DMS153 treated with DMSO at 0.1 percent for 48 hours (cell line): ENCODE measurements around the gene MYBBP1A.

Source experiments
- DNase-seq: peaks from one replicate; lab custom pipeline; 2025; ENCODE audit not compliant: unreplicated experiment; lab: John Stamatoyannopoulos, UW

The MYBBP1A gene

GRCh38 chr17:4551796-4552525 lies 3.2 kb downstream of the MYBBP1A start:
- no peak for DNase-seq

- DNase-seq, result no peak
Measured at GRCh38 chr17:4551141-4551540, 4.0 kb downstream of the MYBBP1A start.

DNA sequence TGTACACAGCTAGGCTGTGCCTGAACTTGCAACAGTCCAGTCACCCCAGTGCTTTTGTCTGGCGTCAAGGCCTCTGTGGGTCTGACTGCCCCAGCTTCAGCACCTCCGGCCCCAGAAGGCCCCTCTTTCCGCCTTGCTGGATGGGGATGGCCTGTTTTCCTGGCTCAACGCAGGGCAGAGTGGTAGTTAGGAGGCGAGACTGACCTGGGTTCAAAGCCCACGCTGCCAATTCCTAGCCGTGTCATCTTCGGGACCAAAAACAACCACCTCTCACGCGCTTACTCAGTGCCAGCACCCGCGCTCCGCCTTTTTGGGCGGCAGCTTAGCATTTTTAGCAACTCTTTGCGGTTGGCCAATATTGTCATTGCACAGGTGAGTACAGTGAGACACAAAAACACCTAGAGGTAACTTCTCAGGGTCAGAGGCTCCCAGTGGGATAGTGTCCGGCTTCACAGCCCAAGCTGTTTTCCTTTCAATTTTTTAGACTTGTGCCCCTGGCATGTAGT lies 4.6 kb downstream of the MYBBP1A start:
- no peak for DNase-seq

GRCh38 chr17:4549781-4550533 lies 5.2 kb downstream of the MYBBP1A start:
- DNase-seq, result no peak

DNA sequence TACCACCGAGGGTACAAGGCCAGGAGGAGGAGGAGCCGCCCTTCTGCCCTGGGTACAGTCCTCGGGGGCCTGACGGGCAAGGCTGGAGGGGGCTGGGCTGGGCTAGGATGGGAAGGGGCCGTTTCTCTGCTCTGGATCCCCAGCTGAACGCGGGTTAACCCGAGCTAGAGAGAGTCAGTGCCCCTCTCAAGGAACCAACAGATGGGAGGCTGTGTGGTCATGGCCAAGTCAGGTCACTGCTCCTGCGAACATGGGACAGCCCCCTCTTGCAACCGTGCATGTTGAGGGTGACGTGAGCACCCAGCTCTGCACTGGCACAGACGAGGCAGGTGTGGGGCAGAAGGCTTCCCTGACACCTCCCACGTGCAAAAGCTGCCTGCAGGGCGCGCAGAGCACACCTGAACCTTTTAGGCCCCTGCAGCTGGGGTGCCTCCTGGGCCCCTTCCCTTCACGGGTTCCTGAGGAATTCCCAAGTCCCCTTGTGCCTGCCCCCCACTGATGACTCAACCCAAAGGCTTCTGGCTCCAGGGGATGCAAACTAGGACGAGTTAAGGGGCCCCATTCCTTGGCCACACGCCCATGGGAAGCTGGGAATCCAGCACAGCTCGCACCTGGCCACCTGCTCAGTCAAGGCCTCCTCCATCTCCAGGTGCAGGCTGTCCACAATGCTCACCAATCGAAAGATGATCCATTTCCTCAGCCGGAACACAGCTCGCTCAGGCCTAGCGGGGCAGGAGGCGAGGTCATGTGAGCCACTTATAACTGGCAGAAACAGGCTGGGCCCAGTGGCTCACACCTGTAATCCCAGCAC lies 6.3 kb downstream of the MYBBP1A start:
- DNase-seq, result no peak

- DNase-seq, result no peak
Measured at GRCh38 chr17:4548061-4548461, 7.1 kb downstream of the MYBBP1A start.

DNA sequence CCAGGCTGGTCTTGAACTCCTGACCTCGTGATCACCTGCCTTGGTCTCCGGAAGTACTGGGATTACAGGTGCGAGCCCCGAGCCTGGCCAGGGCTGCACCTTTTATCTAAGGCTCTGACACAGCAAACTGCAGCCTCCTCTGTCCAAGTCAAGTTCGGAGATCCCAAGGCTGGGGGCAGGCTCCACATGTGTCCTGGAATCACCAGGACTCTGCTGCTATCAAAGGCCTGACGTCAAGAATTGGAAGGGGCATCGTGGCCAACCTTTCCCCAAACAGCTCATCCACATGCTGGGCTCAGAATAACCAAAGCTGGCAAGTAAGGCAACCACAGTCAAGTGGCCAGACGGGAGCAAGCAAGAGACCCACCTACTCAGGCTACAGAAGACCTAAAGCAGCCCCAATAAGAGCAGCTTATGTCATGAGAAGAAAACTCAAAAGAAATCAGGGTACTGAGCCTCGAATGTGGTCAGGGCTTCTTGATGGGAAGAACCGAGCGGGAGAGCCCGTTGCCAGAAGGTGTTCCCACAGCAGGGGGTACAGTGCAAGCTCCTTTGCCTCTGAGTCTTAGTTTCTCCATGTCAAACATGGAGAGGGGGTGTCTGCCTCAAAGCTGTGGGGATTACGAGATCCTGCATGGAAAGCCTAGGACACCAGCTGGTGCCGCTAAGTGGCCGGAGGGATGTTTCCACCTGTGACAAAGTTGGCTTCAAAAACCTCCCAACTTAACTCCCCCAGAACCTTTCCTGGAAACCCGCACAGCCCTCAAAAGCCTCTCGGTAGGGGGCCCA lies 7.9 kb downstream of the MYBBP1A start:
- no peak for DNase-seq

DNA sequence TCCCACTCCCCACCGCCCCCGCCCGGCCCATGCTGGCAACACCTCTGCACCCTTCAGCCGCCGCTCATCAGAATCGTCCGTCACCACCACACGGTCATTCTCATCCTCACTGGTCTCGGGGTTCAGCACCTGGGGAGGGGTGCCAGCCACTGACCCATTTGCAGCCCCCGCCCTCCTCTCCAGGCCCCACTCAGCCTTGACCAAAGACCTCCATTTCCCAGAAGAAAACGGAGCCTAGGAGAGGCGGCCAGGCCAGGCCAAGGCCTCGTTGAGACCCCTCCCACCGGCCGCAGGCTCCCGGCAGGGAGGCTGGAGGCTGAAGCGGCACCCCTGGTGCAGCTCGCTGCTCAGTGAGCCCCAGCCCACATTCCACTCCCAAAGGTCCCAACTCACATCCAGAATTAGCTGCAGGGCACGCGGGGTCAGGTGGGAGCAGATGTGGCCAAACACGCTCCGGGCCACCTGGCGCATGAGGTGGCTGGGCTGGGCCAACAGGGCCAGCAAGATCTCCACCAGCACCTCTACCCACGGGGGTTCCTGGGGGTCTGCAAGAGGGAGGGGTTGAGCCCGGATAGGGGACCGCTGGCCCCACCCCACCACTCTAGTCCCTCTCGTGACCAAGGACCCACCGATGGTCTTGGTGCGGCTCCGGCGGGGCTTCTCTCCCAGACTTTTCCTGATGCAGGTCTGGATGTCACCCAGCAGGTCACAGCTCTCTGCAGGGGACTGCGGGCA lies 9.8 kb downstream of the MYBBP1A start:
- no peak for DNase-seq

DNA sequence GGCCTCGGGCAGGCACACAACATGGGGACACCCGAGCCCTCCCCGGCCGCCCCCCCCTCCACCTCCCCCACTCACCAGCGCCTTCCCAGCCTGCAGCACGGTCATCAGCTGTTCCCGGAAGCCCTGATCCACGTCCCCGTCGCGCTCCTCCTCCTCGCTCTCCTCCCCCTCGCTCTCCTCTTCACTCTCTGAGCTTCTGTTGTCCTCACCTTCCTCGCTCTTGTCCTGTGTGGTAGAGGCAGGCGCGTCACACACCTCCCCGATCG lies 10.3 kb downstream of the MYBBP1A start:
- no peak for DNase-seq

DNA sequence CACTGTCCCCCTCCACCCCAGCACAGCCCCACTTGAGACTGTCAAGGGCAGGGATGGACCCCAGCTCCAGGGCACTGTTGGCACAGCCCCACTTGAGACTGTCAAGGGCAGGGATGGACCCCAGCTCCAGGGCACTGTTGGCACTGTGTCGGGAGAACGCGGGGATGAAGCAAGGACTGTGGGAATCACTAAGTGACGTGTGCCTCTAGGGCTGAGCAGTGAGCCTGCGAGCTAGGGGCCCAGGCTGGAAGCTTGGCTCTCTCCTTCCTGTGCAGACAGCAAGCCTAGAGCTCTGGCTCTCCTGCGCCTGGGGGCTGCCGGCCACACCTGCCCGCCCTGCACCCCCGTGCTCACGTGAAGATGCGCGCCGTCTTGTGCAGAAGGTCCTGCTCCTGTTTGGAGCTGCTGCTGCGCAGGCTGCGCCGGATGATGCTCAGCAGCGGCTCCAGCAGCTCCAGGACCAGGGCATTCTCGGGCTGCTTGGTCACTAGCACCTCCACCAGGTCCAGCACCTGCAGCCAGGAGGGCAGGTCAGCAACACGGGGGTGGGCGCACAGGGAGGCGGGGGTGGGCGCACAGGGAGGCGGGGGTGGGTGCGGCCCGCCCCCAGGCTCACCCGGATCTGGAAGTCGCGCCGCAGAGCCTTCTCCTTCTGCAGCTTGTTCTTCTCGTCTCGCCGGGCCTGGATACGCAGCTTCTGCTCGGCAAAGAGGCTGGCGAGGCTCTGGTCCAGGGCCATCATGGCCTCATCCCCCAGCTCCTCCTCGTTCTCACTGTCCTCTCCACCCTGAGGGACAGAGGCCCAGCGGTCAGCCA lies 10.8 kb downstream of the MYBBP1A start:
- DNase-seq, result no peak

- DNase-seq, result no peak
Measured at GRCh38 chr17:4543557-4544026, 11.6 kb downstream of the MYBBP1A start.

GRCh38 chr17:4542726-4543191 lies 12.4 kb downstream of the MYBBP1A start:
- DNase-seq, result no peak

GRCh38 chr17:4542003-4542725 lies 13.0 kb downstream of the MYBBP1A start:
- no peak for DNase-seq

DNA sequence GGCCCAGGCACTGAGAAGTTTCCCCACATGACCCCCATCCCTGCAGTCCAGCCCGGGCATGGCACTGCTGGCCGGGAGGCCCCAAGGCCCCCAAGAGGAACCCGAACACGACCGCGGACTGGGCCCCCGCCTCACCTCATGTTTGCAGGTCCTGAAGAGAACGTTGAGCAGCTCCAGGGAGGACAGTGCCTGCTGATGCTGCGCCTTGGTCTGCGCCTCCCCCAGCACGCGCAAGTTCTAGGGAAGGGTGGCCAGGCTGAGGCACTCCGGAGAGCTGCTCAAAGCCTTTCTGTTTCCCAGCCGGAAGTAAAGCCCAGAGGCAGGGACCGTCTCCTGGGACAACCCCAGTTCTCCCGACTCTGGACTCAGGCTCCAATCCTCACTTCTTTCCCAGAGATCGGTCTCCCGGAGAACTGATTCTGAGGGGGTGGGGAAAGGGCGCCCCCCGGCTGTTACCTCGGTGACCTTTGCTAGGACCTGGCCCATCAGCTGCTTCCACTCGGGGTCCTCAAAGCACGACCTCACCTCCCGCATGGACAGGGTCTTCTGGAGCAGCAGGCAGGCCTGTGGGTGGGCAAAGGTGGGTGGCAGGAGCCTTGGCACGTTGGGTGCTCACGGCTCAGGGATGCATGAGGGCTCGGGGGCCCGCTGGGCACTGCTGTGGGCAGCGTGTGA lies 13.7 kb downstream of the MYBBP1A start:
- DNase-seq, result no peak

- no peak for DNase-seq
Measured at GRCh38 chr17:4540687-4541327, 14.4 kb downstream of the MYBBP1A start.

GRCh38 chr17:4540224-4540651 lies 14.9 kb downstream of the MYBBP1A start:
- DNase-seq, result no peak

DNA sequence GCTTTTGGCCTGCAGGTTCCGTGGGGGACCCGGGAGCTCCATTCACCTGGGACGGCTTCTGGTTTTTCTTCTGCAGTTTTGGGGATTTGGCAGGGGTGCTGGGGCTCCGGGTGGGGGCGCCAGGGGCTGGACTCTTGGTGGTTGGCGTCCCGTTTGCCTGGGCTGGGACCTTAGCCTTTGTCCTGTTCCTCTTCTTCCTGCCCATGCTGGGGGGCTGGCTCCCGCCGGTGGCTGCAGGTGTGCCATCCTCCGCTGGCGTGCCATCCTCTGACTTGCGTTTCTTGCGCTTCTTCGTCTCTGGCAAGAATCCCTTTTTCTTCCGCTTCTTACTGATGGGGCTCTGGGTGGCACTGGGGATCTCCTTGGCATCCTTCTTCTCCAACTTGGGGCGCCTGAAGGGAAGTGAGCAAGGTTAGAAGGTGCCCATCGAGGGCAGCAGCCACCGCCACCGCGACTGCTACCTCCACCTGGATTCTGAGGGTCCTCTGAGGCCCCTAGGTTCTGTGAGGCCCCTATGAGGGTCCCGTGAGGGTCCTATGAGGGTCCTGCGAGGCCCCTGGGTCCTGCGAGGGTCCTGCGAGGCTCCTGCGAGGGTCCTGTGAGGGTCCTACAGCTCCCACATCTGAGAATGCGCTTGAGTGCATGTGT lies 15.5 kb downstream of the MYBBP1A start:
- DNase-seq, result no peak
